GM18505 (cell line): ENCODE measurements around the gene CYTH1.

ENCODE experiments used
- ATAC-seq: cut with Tn5 transposase; IDR thresholded peaks from one replicate; pipeline ENCODE4 v1.9.1; 2021; ENCODE audit not compliant: unreplicated experiment
- POLR2A ChIP-seq: IDR thresholded peaks from 4 replicates; pipeline ENCODE4 v1.6.1; 2011; ENCODE audit warnings: borderline replicate concordance; ENCODE audit not compliant: insufficient read depth, insufficient read length; ENCODE audit errors: extremely low read depth

The CYTH1 gene

DNA sequence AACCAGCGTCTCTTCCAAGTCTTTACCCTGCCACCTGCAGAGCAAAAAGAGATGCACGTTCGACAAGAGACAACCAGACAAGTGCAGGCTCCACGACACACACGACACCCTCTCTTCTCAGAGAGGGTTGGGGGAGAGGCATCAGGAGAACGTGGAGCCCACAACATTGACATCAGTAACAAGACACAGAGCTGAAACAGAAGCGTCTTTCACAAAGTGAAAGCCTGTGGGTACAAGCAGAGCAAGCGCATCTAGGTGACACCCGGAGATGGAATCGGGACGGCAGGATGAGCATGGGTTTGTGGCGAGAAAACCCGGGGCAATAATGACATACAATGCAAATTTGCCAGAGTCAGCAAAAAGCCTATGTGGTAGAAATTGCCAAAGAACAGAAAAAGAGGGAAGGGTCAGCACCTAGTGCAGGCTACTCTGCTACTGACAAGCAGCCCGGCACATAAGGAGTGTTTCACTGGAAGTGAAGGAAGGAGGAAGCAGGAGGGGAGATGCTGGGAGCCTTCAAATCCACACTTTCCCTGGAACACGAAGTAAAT lies 89.5 kb downstream of the CYTH1 start:
- no peak for ATAC-seq
- TF ChIP-seq POLR2A: no peak

GRCh38 chr17:78689029-78689428 lies 93.0 kb downstream of the CYTH1 start:
- ATAC-seq: no peak
- no peak for TF ChIP-seq POLR2A

- TF ChIP-seq POLR2A: no peak
- no peak for ATAC-seq
Measured at GRCh38 chr17:78687944-78688343, 94.1 kb downstream of the CYTH1 start.

GRCh38 chr17:78687125-78687524 lies 94.9 kb downstream of the CYTH1 start:
- ATAC-seq: no peak
- no peak for TF ChIP-seq POLR2A

- TF ChIP-seq POLR2A: no peak
- ATAC-seq: no peak
Measured at GRCh38 chr17:78684026-78684425, 98.0 kb downstream of the CYTH1 start.

- ATAC-seq: no peak
- TF ChIP-seq POLR2A: no peak
Measured at GRCh38 chr17:78683408-78683961, 98.6 kb downstream of the CYTH1 start.

DNA sequence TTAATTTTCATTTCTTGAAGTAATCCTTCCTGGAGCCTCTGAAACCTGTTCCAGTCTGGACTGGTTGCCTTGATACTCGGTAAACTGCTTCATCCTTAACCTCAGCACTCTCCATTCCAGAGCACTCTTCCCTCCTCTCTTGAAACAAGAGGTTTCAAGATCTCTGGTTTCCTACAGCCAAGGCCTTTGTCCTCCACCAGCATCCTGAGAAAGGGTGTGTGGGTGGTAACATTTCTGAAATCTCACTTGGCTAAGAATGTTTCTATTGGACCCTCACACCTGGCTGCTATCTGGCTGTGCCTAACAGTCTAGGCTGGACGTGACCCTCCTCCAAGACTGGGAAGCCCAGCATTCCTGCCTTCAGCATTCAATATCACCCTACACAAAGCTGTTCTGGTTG lies 99.7 kb downstream of the CYTH1 start:
- ATAC-seq: no peak
- TF ChIP-seq POLR2A: no peak

DNA sequence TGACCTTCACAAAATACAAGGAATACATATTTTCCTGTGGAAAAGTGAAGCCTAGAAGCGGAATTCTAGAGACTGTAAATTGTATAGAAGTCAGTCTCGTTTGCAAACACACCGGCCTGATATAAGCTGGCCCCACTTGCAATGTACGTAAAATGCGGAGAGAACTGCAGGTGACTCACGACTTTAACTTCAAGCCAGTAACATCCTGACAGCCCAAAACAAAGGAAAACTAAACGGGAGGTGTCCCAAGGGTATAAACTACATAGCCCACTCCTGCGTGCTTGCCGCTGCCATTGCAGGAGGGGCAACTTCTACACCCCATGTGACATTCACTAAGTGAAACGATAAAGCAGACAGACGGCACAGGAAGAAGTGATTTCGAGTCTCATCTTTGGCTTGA lies 101.6 kb downstream of the CYTH1 start:
- no peak for ATAC-seq
- TF ChIP-seq POLR2A: no peak

- ATAC-seq: no peak
- no peak for TF ChIP-seq POLR2A
Measured at GRCh38 chr17:78679495-78680395, 102.3 kb downstream of the CYTH1 start.

- TF ChIP-seq POLR2A: no peak
- no peak for ATAC-seq
Measured at GRCh38 chr17:78678711-78679110, 103.4 kb downstream of the CYTH1 start.

GRCh38 chr17:78678222-78678557 lies 103.9 kb downstream of the CYTH1 start:
- ATAC-seq: no peak

GRCh38 chr17:78677303-78678221 lies 104.5 kb downstream of the CYTH1 start:
- no peak for ATAC-seq
- TF ChIP-seq POLR2A: no peak

More at GRCh38 chr17:78678222-78678557, 103.9 kb downstream of the CYTH1 start:
- TF ChIP-seq POLR2A: no peak

GRCh38 chr17:78676412-78677302 lies 105.4 kb downstream of the CYTH1 start:
- TF ChIP-seq POLR2A: peak; percentile 41
- ATAC-seq: no peak

DNA sequence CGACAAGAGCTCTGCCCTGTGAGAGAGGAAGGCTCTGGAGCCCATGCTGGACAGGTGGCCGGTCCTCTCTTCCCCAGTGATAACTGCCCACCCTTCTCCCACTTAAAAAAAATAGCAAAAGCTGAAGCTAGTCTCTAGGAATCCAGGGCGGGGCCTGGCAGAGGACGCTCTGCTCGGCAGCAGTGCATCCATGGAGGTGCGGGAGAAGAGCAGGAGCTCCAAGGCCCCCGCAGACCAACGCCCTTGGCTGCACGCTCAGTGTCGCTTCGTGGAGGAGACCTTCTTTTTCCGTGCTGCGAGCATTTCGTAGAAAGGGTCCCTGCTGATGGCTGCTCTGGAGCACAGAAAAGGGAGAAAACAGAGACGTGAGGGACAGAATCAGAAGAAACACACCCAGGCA lies 106.2 kb downstream of the CYTH1 start:
- TF ChIP-seq POLR2A: no peak
- no peak for ATAC-seq
